Central memory CD8-positive, alpha-beta T cell (primary cell): Measurements from ENCODE around the gene SCMH1.
"Not testable (repeated sequence)": the region's sequence is repeated elsewhere in the genome, so short reads cannot be mapped to it uniquely, and the experiment has no call there.

Experiments used
- ATAC-seq: fragments of 150-1000 bp; cut with Tn5 transposase; replicated peaks from 2 replicates; pipeline ENCODE4 v1.10.0; 2022; ENCODE audit warnings: mild to moderate bottlenecking, moderate FRiP score, moderate number of reproducible peaks; ENCODE audit not compliant: poor library complexity, severe bottlenecking; ENCODE audit errors: extremely low read depth
- DNase-seq, 2 donors: peaks; one replicate each; pipeline ENCODE4 v3.0.0; 2021; ENCODE audit warnings: low spot score in 2 of 2
- H3K27ac Mint-ChIP-seq: one replicate; pipeline ENCODE4 v1.8.0; 2022; ENCODE audit warnings: low read depth, mild to moderate bottlenecking, moderate library complexity, mixed read lengths
- H3K27me3 Mint-ChIP-seq: one replicate; pipeline ENCODE4 v1.8.0; 2022; ENCODE audit warnings: mixed read lengths
- H3K36me3 Mint-ChIP-seq: one replicate; pipeline ENCODE4 v1.8.0; 2022; ENCODE audit warnings: mild to moderate bottlenecking, moderate library complexity, mixed read lengths; ENCODE audit not compliant: insufficient read depth
- H3K4me1 Mint-ChIP-seq: one replicate; pipeline ENCODE4 v1.8.0; 2022; ENCODE audit warnings: mixed read lengths
- H3K4me3 Mint-ChIP-seq: one replicate; pipeline ENCODE4 v1.8.0; 2022; ENCODE audit warnings: mild to moderate bottlenecking, moderate library complexity, mixed read lengths
- H3K9me3 Mint-ChIP-seq: one replicate; pipeline ENCODE4 v1.8.0; 2022; ENCODE audit warnings: mixed read lengths

SCMH1 gene

GRCh38 chr1:41275831-41276230 lies 33.7 kb upstream of the SCMH1 start:
- H3K27me3 Mint-ChIP-seq = peaks cover 41% of the 10 kb centered on the region
- H3K9me3 Mint-ChIP-seq = no peaks in the 10 kb centered on the region
- ATAC-seq = no peak
- H3K4me3 Mint-ChIP-seq = no peak overlapping the region
- no peaks in the 10 kb centered on the region for H3K4me1 Mint-ChIP-seq
- DNase-seq = no peak
- peaks cover 2% of the 10 kb centered on the region for H3K36me3 Mint-ChIP-seq
- H3K27ac Mint-ChIP-seq = no peak overlapping the region

- Mint-ChIP-seq H3K9me3 (no peaks in the 10 kb centered on the region), H3K27me3 (peaks cover 32% of the 10 kb centered on the region), H3K27ac (peak overlapping the region; percentile 26), H3K4me1 (no peaks in the 10 kb centered on the region), H3K4me3 (no peak overlapping the region), H3K36me3 (peaks cover 2% of the 10 kb centered on the region)
- DNase-seq = no peak
- ATAC-seq = no peak
Measured at GRCh38 chr1:41274752-41275545, 32.8 kb upstream of the SCMH1 start.

GRCh38 chr1:41272601-41273000 lies 30.5 kb upstream of the SCMH1 start:
- Mint-ChIP-seq H3K4me1 (peaks cover 6% of the 10 kb centered on the region), H3K9me3 (no peaks in the 10 kb centered on the region), H3K36me3 (peaks cover 2% of the 10 kb centered on the region), H3K4me3 (no peak overlapping the region), H3K27ac (no peak overlapping the region), H3K27me3 (peaks cover 16% of the 10 kb centered on the region)
- DNase-seq (no peak), ATAC-seq (no peak)

- Mint-ChIP-seq H3K27ac (no peak overlapping the region), H3K27me3 (peaks cover 8% of the 10 kb centered on the region), H3K4me3 (no peak overlapping the region), H3K36me3 (no peaks in the 10 kb centered on the region), H3K4me1 (peaks cover 6% of the 10 kb centered on the region), H3K9me3 (no peaks in the 10 kb centered on the region)
- ATAC-seq (no peak), DNase-seq (peak; percentile 41 to 52)
Measured at GRCh38 chr1:41268154-41268770, 26.2 kb upstream of the SCMH1 start.

- Mint-ChIP-seq H3K4me1 (no peaks in the 10 kb centered on the region), H3K4me3 (no peak overlapping the region), H3K9me3 (no peaks in the 10 kb centered on the region), H3K27me3 (peaks cover 15% of the 10 kb centered on the region), H3K36me3 (no peaks in the 10 kb centered on the region), H3K27ac (no peak overlapping the region)
- ATAC-seq (no peak), DNase-seq (no peak)
Measured at GRCh38 chr1:41261926-41262618, 20.0 kb upstream of the SCMH1 start.

GRCh38 chr1:41260768-41261167 lies 18.7 kb upstream of the SCMH1 start:
- peaks cover 28% of the 10 kb centered on the region for H3K27me3 Mint-ChIP-seq
- H3K27ac Mint-ChIP-seq = no peak overlapping the region
- H3K4me1 Mint-ChIP-seq = no peaks in the 10 kb centered on the region
- H3K4me3 Mint-ChIP-seq = no peak overlapping the region
- H3K9me3 Mint-ChIP-seq = no peaks in the 10 kb centered on the region
- H3K36me3 Mint-ChIP-seq = no peaks in the 10 kb centered on the region
- DNase-seq (no peak), ATAC-seq (no peak)

- no peak overlapping the region for H3K4me3 Mint-ChIP-seq
- H3K9me3 Mint-ChIP-seq = no peaks in the 10 kb centered on the region
- no peaks in the 10 kb centered on the region for H3K4me1 Mint-ChIP-seq
- no peaks in the 10 kb centered on the region for H3K36me3 Mint-ChIP-seq
- DNase-seq = no peak
- no peak overlapping the region for H3K27ac Mint-ChIP-seq
- no peak for ATAC-seq
- H3K27me3 Mint-ChIP-seq = peaks cover 43% of the 10 kb centered on the region
Measured at GRCh38 chr1:41259221-41259620, 17.1 kb upstream of the SCMH1 start.

GRCh38 chr1:41255978-41256377 lies 13.9 kb upstream of the SCMH1 start:
- no peaks in the 10 kb centered on the region for H3K9me3 Mint-ChIP-seq
- no peaks in the 10 kb centered on the region for H3K4me1 Mint-ChIP-seq
- ATAC-seq (no peak), DNase-seq (no peak)
- no peak overlapping the region for H3K4me3 Mint-ChIP-seq
- peaks cover 74% of the 10 kb centered on the region for H3K27me3 Mint-ChIP-seq
- no peak overlapping the region for H3K27ac Mint-ChIP-seq
- H3K36me3 Mint-ChIP-seq = no peaks in the 10 kb centered on the region

- not testable (repeated sequence) for H3K27ac Mint-ChIP-seq, DNase-seq, H3K4me3 Mint-ChIP-seq, H3K4me1 Mint-ChIP-seq, H3K9me3 Mint-ChIP-seq, H3K36me3 Mint-ChIP-seq, ATAC-seq
- peaks cover 50% of the 10 kb centered on the region for H3K27me3 Mint-ChIP-seq
Measured at GRCh38 chr1:41251120-41251519, 9.0 kb upstream of the SCMH1 start.

- DNase-seq (no peak), ATAC-seq (no peak)
- no peaks in the 10 kb centered on the region for H3K4me1 Mint-ChIP-seq
- H3K36me3 Mint-ChIP-seq = no peaks in the 10 kb centered on the region
- H3K4me3 Mint-ChIP-seq = no peak overlapping the region
- peaks cover 32% of the 10 kb centered on the region for H3K27me3 Mint-ChIP-seq
- no peaks in the 10 kb centered on the region for H3K9me3 Mint-ChIP-seq
- H3K27ac Mint-ChIP-seq = no peak overlapping the region
Measured at GRCh38 chr1:41249319-41249718, 7.2 kb upstream of the SCMH1 start.

- no peaks in the 10 kb centered on the region for H3K9me3 Mint-ChIP-seq
Measured at GRCh38 chr1:41246568-41246967, 4.5 kb upstream of the SCMH1 start.

GRCh38 chr1:41245659-41246058 lies 3.6 kb upstream of the SCMH1 start:
- H3K4me3 Mint-ChIP-seq = no peak overlapping the region
- H3K27me3 Mint-ChIP-seq = no peaks in the 10 kb centered on the region
- peaks cover 5% of the 10 kb centered on the region for H3K4me1 Mint-ChIP-seq
- no peaks in the 10 kb centered on the region for H3K9me3 Mint-ChIP-seq
- ATAC-seq (no peak), DNase-seq (no peak)
- H3K27ac Mint-ChIP-seq = no peak overlapping the region
- H3K36me3 Mint-ChIP-seq = peaks cover 5% of the 10 kb centered on the region

More at GRCh38 chr1:41246568-41246967, 4.5 kb upstream of the SCMH1 start:
- Mint-ChIP-seq H3K4me1 (no peaks in the 10 kb centered on the region), H3K36me3 (peaks cover 2% of the 10 kb centered on the region), H3K27me3 (peaks cover 4% of the 10 kb centered on the region), H3K27ac (no peak overlapping the region), H3K4me3 (no peak overlapping the region)
- ATAC-seq (no peak), DNase-seq (no peak)

GRCh38 chr1:41243079-41243385 lies 926 bp upstream of the SCMH1 start:
- ATAC-seq = no peak
- Mint-ChIP-seq H3K27ac (peak overlapping the region; percentile 13), H3K36me3 (peaks cover 6% of the 10 kb centered on the region), H3K27me3 (no peaks in the 10 kb centered on the region), H3K4me3 (peak overlapping the region; percentile 66), H3K4me1 (peaks cover 7% of the 10 kb centered on the region), H3K9me3 (no peaks in the 10 kb centered on the region)
- DNase-seq = no peak
